Measurements from ENCODE around the gene SLC6A20.

SLC6A20 gene

GRCh38 chr3:45779746-45780735, 16.3 kb downstream of the SLC6A20 start:
- H2AFZ ChIP-seq (ENCODE audit: low read length, unreplicated experiment) = no peak overlapping the region
- H3K36me3 ChIP-seq (ENCODE audit: insufficient read depth, low read length) = no peaks in the 10 kb centered on the region
- H3K4me1 ChIP-seq (ENCODE audit: control insufficient read depth, insufficient read depth, low read length, unreplicated experiment) = no peaks in the 10 kb centered on the region
- no peaks in the 10 kb centered on the region for H3K79me2 ChIP-seq (ENCODE audit: control insufficient read depth, insufficient read depth, low read length, unreplicated experiment)
- H3K27ac ChIP-seq (ENCODE audit: low read depth, low read length) = no peak overlapping the region
- peaks cover 87% of the 10 kb centered on the region for H3K27me3 ChIP-seq (ENCODE audit: insufficient read depth, low read length)
- no peak overlapping the region for H3K4me3 ChIP-seq (ENCODE audit: low read depth, low read length)

- Histone ChIP-seq H3K4me3 (ENCODE audit: low read depth, low read length) (no peak overlapping the region), H3K27me3 (ENCODE audit: insufficient read depth, low read length) (peaks cover 87% of the 10 kb centered on the region), H3K4me1 (ENCODE audit: control insufficient read depth, insufficient read depth, low read length, unreplicated experiment) (no peaks in the 10 kb centered on the region), H3K27ac (ENCODE audit: low read depth, low read length) (no peak overlapping the region), H3K79me2 (ENCODE audit: control insufficient read depth, insufficient read depth, low read length, unreplicated experiment) (no peaks in the 10 kb centered on the region), H2AFZ (ENCODE audit: low read length, unreplicated experiment) (no peak overlapping the region), H3K36me3 (ENCODE audit: insufficient read depth, low read length) (no peaks in the 10 kb centered on the region)
Measured at GRCh38 chr3:45778761-45779201, 17.6 kb downstream of the SLC6A20 start.

GRCh38 chr3:45777746-45778386, 18.5 kb downstream of the SLC6A20 start:
- Histone ChIP-seq H3K4me1 (ENCODE audit: control insufficient read depth, insufficient read depth, low read length, unreplicated experiment) (no peaks in the 10 kb centered on the region), H3K36me3 (ENCODE audit: insufficient read depth, low read length) (no peaks in the 10 kb centered on the region), H3K27me3 (ENCODE audit: insufficient read depth, low read length) (peaks cover 86% of the 10 kb centered on the region), H2AFZ (ENCODE audit: low read length, unreplicated experiment) (no peak overlapping the region), H3K4me3 (ENCODE audit: low read depth, low read length) (no peak overlapping the region), H3K27ac (ENCODE audit: low read depth, low read length) (no peak overlapping the region), H3K79me2 (ENCODE audit: control insufficient read depth, insufficient read depth, low read length, unreplicated experiment) (no peaks in the 10 kb centered on the region)

- no peaks in the 10 kb centered on the region for H3K79me2 ChIP-seq (ENCODE audit: control insufficient read depth, insufficient read depth, low read length, unreplicated experiment)
- no peak overlapping the region for H3K4me3 ChIP-seq (ENCODE audit: low read depth, low read length)
- H3K27ac ChIP-seq (ENCODE audit: low read depth, low read length) = no peak overlapping the region
- no peaks in the 10 kb centered on the region for H3K4me1 ChIP-seq (ENCODE audit: control insufficient read depth, insufficient read depth, low read length, unreplicated experiment)
- H3K27me3 ChIP-seq (ENCODE audit: insufficient read depth, low read length) = peaks cover 86% of the 10 kb centered on the region
- H3K36me3 ChIP-seq (ENCODE audit: insufficient read depth, low read length) = no peaks in the 10 kb centered on the region
- H2AFZ ChIP-seq (ENCODE audit: low read length, unreplicated experiment) = no peak overlapping the region
Measured at GRCh38 chr3:45777111-45777745, 19.1 kb downstream of the SLC6A20 start.

GRCh38 chr3:45776611-45777010, 19.7 kb downstream of the SLC6A20 start:
- Histone ChIP-seq H3K4me3 (ENCODE audit: low read depth, low read length) (no peak overlapping the region), H3K36me3 (ENCODE audit: insufficient read depth, low read length) (no peaks in the 10 kb centered on the region), H2AFZ (ENCODE audit: low read length, unreplicated experiment) (no peak overlapping the region), H3K27ac (ENCODE audit: low read depth, low read length) (no peak overlapping the region), H3K79me2 (ENCODE audit: control insufficient read depth, insufficient read depth, low read length, unreplicated experiment) (no peaks in the 10 kb centered on the region), H3K27me3 (ENCODE audit: insufficient read depth, low read length) (peaks cover 86% of the 10 kb centered on the region), H3K4me1 (ENCODE audit: control insufficient read depth, insufficient read depth, low read length, unreplicated experiment) (no peaks in the 10 kb centered on the region)

GRCh38 chr3:45776301-45776595, 20.1 kb downstream of the SLC6A20 start:
- Histone ChIP-seq H3K27me3 (ENCODE audit: insufficient read depth, low read length) (peaks cover 88% of the 10 kb centered on the region), H2AFZ (ENCODE audit: low read length, unreplicated experiment) (no peak overlapping the region)

GRCh38 chr3:45775571-45776300, 20.6 kb downstream of the SLC6A20 start:
- no peaks in the 10 kb centered on the region for H3K4me1 ChIP-seq (ENCODE audit: control insufficient read depth, insufficient read depth, low read length, unreplicated experiment)
- H2AFZ ChIP-seq (ENCODE audit: low read length, unreplicated experiment) = no peak overlapping the region
- peaks cover 90% of the 10 kb centered on the region for H3K27me3 ChIP-seq (ENCODE audit: insufficient read depth, low read length)
- no peaks in the 10 kb centered on the region for H3K79me2 ChIP-seq (ENCODE audit: control insufficient read depth, insufficient read depth, low read length, unreplicated experiment)
- H3K27ac ChIP-seq (ENCODE audit: low read depth, low read length) = no peak overlapping the region
- no peaks in the 10 kb centered on the region for H3K36me3 ChIP-seq (ENCODE audit: insufficient read depth, low read length)
- H3K4me3 ChIP-seq (ENCODE audit: low read depth, low read length) = no peak overlapping the region

More at GRCh38 chr3:45776301-45776595, 20.1 kb downstream of the SLC6A20 start:
- no peaks in the 10 kb centered on the region for H3K79me2 ChIP-seq (ENCODE audit: control insufficient read depth, insufficient read depth, low read length, unreplicated experiment)
- no peak overlapping the region for H3K4me3 ChIP-seq (ENCODE audit: low read depth, low read length)
- H3K4me1 ChIP-seq (ENCODE audit: control insufficient read depth, insufficient read depth, low read length, unreplicated experiment) = no peaks in the 10 kb centered on the region
- no peak overlapping the region for H3K27ac ChIP-seq (ENCODE audit: low read depth, low read length)
- H3K36me3 ChIP-seq (ENCODE audit: insufficient read depth, low read length) = no peaks in the 10 kb centered on the region

GRCh38 chr3:45774581-45775521, 21.5 kb downstream of the SLC6A20 start:
- Histone ChIP-seq H3K4me3 (ENCODE audit: low read depth, low read length) (no peak overlapping the region), H3K27ac (ENCODE audit: low read depth, low read length) (no peak overlapping the region), H2AFZ (ENCODE audit: low read length, unreplicated experiment) (no peak overlapping the region), H3K79me2 (ENCODE audit: control insufficient read depth, insufficient read depth, low read length, unreplicated experiment) (no peaks in the 10 kb centered on the region), H3K4me1 (ENCODE audit: control insufficient read depth, insufficient read depth, low read length, unreplicated experiment) (no peaks in the 10 kb centered on the region), H3K27me3 (ENCODE audit: insufficient read depth, low read length) (peaks cover 91% of the 10 kb centered on the region), H3K36me3 (ENCODE audit: insufficient read depth, low read length) (no peaks in the 10 kb centered on the region)

- peaks cover 90% of the 10 kb centered on the region for H3K27me3 ChIP-seq (ENCODE audit: insufficient read depth, low read length)
Measured at GRCh38 chr3:45773714-45774449, 22.5 kb downstream of the SLC6A20 start.

More at GRCh38 chr3:45773714-45774449, 22.5 kb downstream of the SLC6A20 start:
- H3K79me2 ChIP-seq (ENCODE audit: control insufficient read depth, insufficient read depth, low read length, unreplicated experiment) = no peaks in the 10 kb centered on the region
- H2AFZ ChIP-seq (ENCODE audit: low read length, unreplicated experiment) = no peak overlapping the region
- no peak overlapping the region for H3K4me3 ChIP-seq (ENCODE audit: low read depth, low read length)
- no peaks in the 10 kb centered on the region for H3K4me1 ChIP-seq (ENCODE audit: control insufficient read depth, insufficient read depth, low read length, unreplicated experiment)
- no peaks in the 10 kb centered on the region for H3K36me3 ChIP-seq (ENCODE audit: insufficient read depth, low read length)
- H3K27ac ChIP-seq (ENCODE audit: low read depth, low read length) = no peak overlapping the region
